ENCODE data around the gene ZNF618. TPM values are rescaled to one million over a fixed set of nuclear protein-coding genes. Genes with fewer than 3 reads are reported as not detected.

ZNF618 gene
- total RNA-seq, 1 donor from 2014 or later: 1.9 TPM

DNA sequence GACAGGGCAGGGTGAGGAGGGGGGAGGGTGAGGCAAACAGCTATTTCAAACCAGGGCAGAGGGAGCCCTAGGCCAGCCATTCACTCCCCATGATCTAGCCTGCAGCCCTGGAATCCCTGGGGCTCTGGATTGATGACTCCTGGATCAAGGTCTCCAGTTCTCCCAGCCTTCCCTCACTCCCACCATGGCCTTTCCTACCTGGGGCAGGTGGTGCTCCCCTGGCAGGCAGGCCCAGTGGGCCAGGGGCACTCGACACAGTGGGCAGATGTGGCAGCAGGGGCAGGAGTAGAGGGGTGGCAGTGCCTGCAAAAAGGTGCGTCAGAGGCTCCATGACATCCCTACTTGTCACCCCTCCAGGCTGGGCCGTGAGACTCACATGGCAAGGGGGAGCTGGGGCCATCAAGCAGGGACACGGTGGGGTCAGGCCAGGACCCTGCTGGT, 216.9 kb downstream of the ZNF618 start:
- peaks cover 72% of the 10 kb centered on the region for H3K27me3 ChIP-seq (ENCODE audit: low read depth)
- H3K9me3 ChIP-seq (replicated peaks): no peaks in the 10 kb centered on the region
- no peaks in the 10 kb centered on the region for H3K36me3 ChIP-seq
- H3K27ac ChIP-seq (replicated peaks): no peak overlapping the region
- H3K4me1 ChIP-seq: peaks cover 6% of the 10 kb centered on the region
- no peak for DNase-seq
- no peak for TF ChIP-seq CTCF (IDR thresholded peaks at IDR 0.05; ENCODE audit: borderline replicate concordance)
- H3K4me3 ChIP-seq: no peak overlapping the region
- intact Hi-C loops (cut with micrococcal nuclease): no loop called here

GRCh38 chr9:114093761-114094505, 217.8 kb downstream of the ZNF618 start:
- DNase-seq: no peak
- intact Hi-C loops (cut with micrococcal nuclease): no loop called here
- H3K27me3 ChIP-seq (ENCODE audit: low read depth): peaks cover 71% of the 10 kb centered on the region

DNA sequence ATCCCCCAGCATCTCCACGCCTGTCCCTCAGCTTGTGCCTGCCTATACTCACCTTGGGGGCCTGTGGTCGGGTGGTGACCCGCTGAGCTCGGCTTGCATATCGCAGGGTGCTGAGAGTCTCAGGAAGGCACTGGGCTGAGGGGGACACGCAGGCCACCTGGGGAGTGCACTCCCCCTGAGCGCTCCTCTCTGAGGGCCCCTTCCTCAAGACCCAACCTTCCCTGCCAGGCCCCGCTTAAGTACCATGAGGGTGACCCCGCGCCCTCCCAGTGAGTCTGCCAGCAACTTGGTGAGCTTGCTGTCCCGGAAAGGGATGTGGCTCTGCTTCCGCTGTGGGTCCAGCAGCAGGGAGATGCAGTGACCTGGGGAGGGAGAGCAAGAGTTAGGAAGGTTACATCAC, 218.9 kb downstream of the ZNF618 start:
- peaks cover 15% of the 10 kb centered on the region for H3K4me1 ChIP-seq
- no peak for TF ChIP-seq CTCF (IDR thresholded peaks at IDR 0.05; ENCODE audit: borderline replicate concordance)
- no peak overlapping the region for H3K27ac ChIP-seq (replicated peaks)
- H3K9me3 ChIP-seq (replicated peaks): no peaks in the 10 kb centered on the region
- no peak for DNase-seq
- H3K27me3 ChIP-seq (ENCODE audit: low read depth): peaks cover 72% of the 10 kb centered on the region
- intact Hi-C loops (cut with micrococcal nuclease): no loop called here
- no peak overlapping the region for H3K4me3 ChIP-seq
- no peaks in the 10 kb centered on the region for H3K36me3 ChIP-seq

More at GRCh38 chr9:114093761-114094505, 217.8 kb downstream of the ZNF618 start:
- Histone ChIP-seq H3K27ac (replicated peaks) (no peak overlapping the region), H3K4me3 (no peak overlapping the region), H3K4me1 (peaks cover 13% of the 10 kb centered on the region), H3K36me3 (no peaks in the 10 kb centered on the region), H3K9me3 (replicated peaks) (no peaks in the 10 kb centered on the region)
- TF ChIP-seq CTCF (IDR thresholded peaks at IDR 0.05; ENCODE audit: borderline replicate concordance): no peak

- DNase-seq: no peak
- H3K27me3 ChIP-seq (ENCODE audit: low read depth): peaks cover 67% of the 10 kb centered on the region
- H3K36me3 ChIP-seq: no peaks in the 10 kb centered on the region
- no peak for TF ChIP-seq CTCF (IDR thresholded peaks at IDR 0.05; ENCODE audit: borderline replicate concordance)
- no peak overlapping the region for H3K4me3 ChIP-seq
- peaks cover 15% of the 10 kb centered on the region for H3K4me1 ChIP-seq
- H3K9me3 ChIP-seq (replicated peaks): no peaks in the 10 kb centered on the region
- intact Hi-C loops (cut with micrococcal nuclease): no loop called here
- H3K27ac ChIP-seq (replicated peaks): no peak overlapping the region
These were observed 220.0 kb downstream of the ZNF618 start for GRCh38 chr9:114096041-114096511.

- Histone ChIP-seq H3K4me3 (no peak overlapping the region), H3K4me1 (peaks cover 15% of the 10 kb centered on the region), H3K27me3 (ENCODE audit: low read depth) (peaks cover 66% of the 10 kb centered on the region), H3K36me3 (no peaks in the 10 kb centered on the region), H3K27ac (replicated peaks) (no peak overlapping the region), H3K9me3 (replicated peaks) (peaks cover 7% of the 10 kb centered on the region)
- no peak for TF ChIP-seq CTCF (IDR thresholded peaks at IDR 0.05; ENCODE audit: borderline replicate concordance)
- intact Hi-C loops (cut with micrococcal nuclease): no loop called here
- no peak for DNase-seq
These were observed 220.9 kb downstream of the ZNF618 start for GRCh38 chr9:114096866-114097612.
